DND-41 (cell line): ENCODE measurements around the gene ACOT6.
"Not testable (repeated sequence)": the region's sequence is repeated elsewhere in the genome, so short reads cannot be mapped to it uniquely, and the experiment has no call there.

ENCODE experiments used
- ATAC-seq: fragments of 200-7000 bp; cut with Tn5 transposase; 3 replicates; pipeline ENCODE4 v1.9.1; 2021; ENCODE audit warnings: low read depth; ENCODE audit not compliant: insufficient read depth
- DNase-seq: peaks from one replicate; pipeline ENCODE4 v3.0.0-alpha.2; 2020
- H2AFZ ChIP-seq: 2 replicates; pipeline ENCODE4 v1.6.0; 2012; ENCODE audit warnings: low read depth, low read length
- H3K27ac ChIP-seq: 2 replicates; pipeline ENCODE4 v1.5.1; 2012; ENCODE audit warnings: low read length, inconsistent platforms
- H3K27me3 ChIP-seq: fragments of 200-600 bp; sonication (generic); 2 replicates; pipeline ENCODE4 v1.6.0; 2012; ENCODE audit warnings: low read length, mild to moderate bottlenecking, inconsistent platforms; ENCODE audit not compliant: insufficient read depth, poor library complexity
- H3K36me3 ChIP-seq: 2 replicates; pipeline ENCODE4 v1.5.1; 2012; ENCODE audit warnings: low read length, inconsistent platforms; ENCODE audit not compliant: insufficient read depth
- H3K4me1 ChIP-seq: 2 replicates; pipeline ENCODE4 v1.5.1; 2012; ENCODE audit warnings: mild to moderate bottlenecking, low read length; ENCODE audit not compliant: insufficient read depth
- H3K4me2 ChIP-seq: 2 replicates; pipeline ENCODE4 v1.6.0; 2012; ENCODE audit warnings: mild to moderate bottlenecking, moderate library complexity, low read length, inconsistent platforms; ENCODE audit not compliant: insufficient read depth
- H3K4me3 ChIP-seq, 2 experiments: fragments of 200-600 bp in 1 of 2; shearing (Covaris generic) in 1 of 2; 2 replicates each; pipeline ENCODE4 v1.5.1; 2012 to 2016; ENCODE audit warnings: inconsistent platforms in 2 of 2, low read length in 2 of 2, mild to moderate bottlenecking in 2 of 2, low read depth in 1 of 2, moderate library complexity in 1 of 2
- H3K79me2 ChIP-seq: 2 replicates; pipeline ENCODE4 v1.6.0; 2012; ENCODE audit warnings: low read length, inconsistent platforms; ENCODE audit not compliant: insufficient read depth
- H3K9ac ChIP-seq: 2 replicates; pipeline ENCODE4 v1.6.0; 2012; ENCODE audit warnings: low read depth, mild to moderate bottlenecking, inconsistent platforms, low read length, moderate library complexity
- H3K9me3 ChIP-seq: 2 replicates; pipeline ENCODE4 v1.5.1; 2012; ENCODE audit warnings: low read length, moderate library complexity, mild to moderate bottlenecking, inconsistent platforms; ENCODE audit not compliant: insufficient read depth, severe bottlenecking
- H4K20me1 ChIP-seq: 2 replicates; pipeline ENCODE4 v1.6.0; 2012; ENCODE audit warnings: low read length; ENCODE audit not compliant: insufficient read depth
- EZH2 ChIP-seq: IDR thresholded peaks from 3 replicates; pipeline ENCODE4 v1.6.1; 2012; ENCODE audit warnings: borderline replicate concordance, low read depth, mild to moderate bottlenecking, moderate library complexity, low read length, inconsistent platforms; ENCODE audit not compliant: severe bottlenecking
- TF ChIP-seq, protein P1 (sequence below): IDR thresholded peaks from 2 replicates; pipeline ENCODE4 v1.5.1; 2012; ENCODE audit warnings: borderline replicate concordance, low read length, moderate library complexity, mild to moderate bottlenecking; ENCODE audit not compliant: poor library complexity, severe bottlenecking; ENCODE audit errors: extremely low read depth

Gene ACOT6

GRCh38 chr14:73655851-73656250 lies 43.5 kb downstream of the ACOT6 start:
- ATAC-seq, result no peak
- no peak for DNase-seq
- Histone ChIP-seq H3K9ac (no peak overlapping the region), H3K27ac (no peak overlapping the region), H3K4me3 (no peak overlapping the region), H4K20me1 (no peaks in the 10 kb centered on the region), H3K79me2 (no peaks in the 10 kb centered on the region), H2AFZ (no peak overlapping the region), H3K4me1 (no peaks in the 10 kb centered on the region), H3K36me3 (0 out of 2 replicates have a peak, but pooled peaks cover 3% of the 10 kb centered on the region), H3K9me3 (no peaks in the 10 kb centered on the region), H3K27me3 (no peaks in the 10 kb centered on the region), H3K4me2 (no peak overlapping the region)
- TF ChIP-seq EZH2, result no peak

DNA sequence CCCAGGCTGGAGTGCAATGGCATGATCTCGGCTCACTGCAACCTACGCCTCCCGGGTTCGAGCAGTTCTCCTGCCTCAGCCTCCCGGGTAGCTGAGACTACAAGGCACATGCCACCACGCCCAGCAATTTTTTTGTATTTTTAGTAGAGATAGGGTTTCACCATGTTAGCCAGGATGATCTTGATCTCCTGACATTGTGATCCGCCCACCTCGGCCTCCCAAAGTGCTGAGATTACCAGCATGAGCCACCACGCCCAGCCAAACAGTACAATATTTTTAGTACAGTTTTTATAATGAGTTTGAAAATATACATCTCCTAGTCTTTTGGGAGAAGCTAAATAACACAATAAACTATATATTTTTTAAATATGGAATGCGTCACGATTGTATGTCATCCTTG lies 46.9 kb downstream of the ACOT6 start:
- not testable (repeated sequence) for H3K36me3 ChIP-seq, H3K9me3 ChIP-seq, H2AFZ ChIP-seq, DNase-seq, H3K9ac ChIP-seq, H3K4me2 ChIP-seq, H3K27ac ChIP-seq, H3K4me3 ChIP-seq, H4K20me1 ChIP-seq, H3K79me2 ChIP-seq, H3K27me3 ChIP-seq, ATAC-seq, H3K4me1 ChIP-seq

DNA sequence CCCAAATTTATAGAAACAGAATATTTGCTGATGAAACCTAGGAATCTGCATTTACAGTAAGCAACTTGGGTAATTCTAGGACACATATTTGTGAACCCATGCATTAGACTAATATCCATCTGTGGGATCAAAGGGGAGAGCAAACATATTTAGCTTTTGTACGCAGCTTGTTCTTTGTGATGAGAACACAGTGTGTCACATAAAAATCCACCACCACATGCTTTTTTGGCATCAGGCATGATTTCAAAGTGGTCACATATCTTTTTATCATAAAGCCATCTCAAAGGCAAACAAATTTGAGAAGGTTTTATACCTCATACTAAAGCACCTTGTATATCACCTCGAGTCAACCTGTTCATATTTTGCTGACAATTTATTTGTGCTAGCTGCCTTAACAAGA lies 48.2 kb downstream of the ACOT6 start:
- Histone ChIP-seq H3K27me3 (no peaks in the 10 kb centered on the region), H2AFZ (no peak overlapping the region), H3K9me3 (no peaks in the 10 kb centered on the region), H3K4me3 (no peak overlapping the region), H4K20me1 (no peaks in the 10 kb centered on the region), H3K9ac (no peak overlapping the region), H3K4me1 (no peaks in the 10 kb centered on the region), H3K4me2 (no peak overlapping the region), H3K27ac (no peak overlapping the region), H3K79me2 (no peaks in the 10 kb centered on the region), H3K36me3 (peaks cover 5% of the 10 kb centered on the region; the same call in 1 of the 2 replicates)
- ATAC-seq (no peak), DNase-seq (no peak)
- no peak for TF ChIP-seq EZH2
- TF ChIP-seq, protein P1, sequence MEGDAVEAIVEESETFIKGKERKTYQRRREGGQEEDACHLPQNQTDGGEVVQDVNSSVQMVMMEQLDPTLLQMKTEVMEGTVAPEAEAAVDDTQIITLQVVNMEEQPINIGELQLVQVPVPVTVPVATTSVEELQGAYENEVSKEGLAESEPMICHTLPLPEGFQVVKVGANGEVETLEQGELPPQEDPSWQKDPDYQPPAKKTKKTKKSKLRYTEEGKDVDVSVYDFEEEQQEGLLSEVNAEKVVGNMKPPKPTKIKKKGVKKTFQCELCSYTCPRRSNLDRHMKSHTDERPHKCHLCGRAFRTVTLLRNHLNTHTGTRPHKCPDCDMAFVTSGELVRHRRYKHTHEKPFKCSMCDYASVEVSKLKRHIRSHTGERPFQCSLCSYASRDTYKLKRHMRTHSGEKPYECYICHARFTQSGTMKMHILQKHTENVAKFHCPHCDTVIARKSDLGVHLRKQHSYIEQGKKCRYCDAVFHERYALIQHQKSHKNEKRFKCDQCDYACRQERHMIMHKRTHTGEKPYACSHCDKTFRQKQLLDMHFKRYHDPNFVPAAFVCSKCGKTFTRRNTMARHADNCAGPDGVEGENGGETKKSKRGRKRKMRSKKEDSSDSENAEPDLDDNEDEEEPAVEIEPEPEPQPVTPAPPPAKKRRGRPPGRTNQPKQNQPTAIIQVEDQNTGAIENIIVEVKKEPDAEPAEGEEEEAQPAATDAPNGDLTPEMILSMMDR, result no peak

- no peak for DNase-seq
- H3K4me2 ChIP-seq, result no peak overlapping the region
- H3K9me3 ChIP-seq, result no peaks in the 10 kb centered on the region
Observed at GRCh38 chr14:73661872-73662271, 49.6 kb downstream of the ACOT6 start.

More at GRCh38 chr14:73661872-73662271, 49.6 kb downstream of the ACOT6 start:
- Histone ChIP-seq H3K36me3 (peaks cover 5% of the 10 kb centered on the region; the same call in 1 of the 2 replicates), H4K20me1 (no peaks in the 10 kb centered on the region), H3K4me1 (no peaks in the 10 kb centered on the region), H3K9ac (no peak overlapping the region), H3K4me3 (no peak overlapping the region), H3K27me3 (no peaks in the 10 kb centered on the region), H2AFZ (no peak overlapping the region), H3K27ac (no peak overlapping the region), H3K79me2 (no peaks in the 10 kb centered on the region)
- TF ChIP-seq, protein P1, result no peak
- no peak for TF ChIP-seq EZH2
- no peak for ATAC-seq
